RCC 7860 (cell line): ENCODE measurements around the gene AVPR1A.
A peak's percentile ranks its signal among the peaks of the same experiment; 100 is the strongest.
"Not testable (repeated sequence)": the region's sequence is repeated elsewhere in the genome, so short reads cannot be mapped to it uniquely, and the experiment has no call there.

Experiments used
- DNase-seq: peaks from one replicate; pipeline ENCODE4 v3.0.0-alpha.2; 2015; ENCODE audit warnings: low spot score
- FAIRE-seq: peaks from 2 replicates; lab custom pipeline; 2012; peaks lifted over from hg19 to GRCh38; lab: Jason Lieb, UNC

AVPR1A gene

GRCh38 chr12:63150713-63151622, at the start of gene AVPR1A:
TSS of gene AVPR1A (minus strand) at chr12:63151201. CDS start at chr12:63150836, 365 bp downstream.
- DNase-seq (no peak), FAIRE-seq (no peak)

- DNase-seq (no peak), FAIRE-seq (no peak)
Measured at GRCh38 chr12:63196168-63196567, 45.2 kb upstream of the AVPR1A start.

- FAIRE-seq, result no peak
- DNase-seq, result no peak
Measured at GRCh38 chr12:63179224-63179623, 28.2 kb upstream of the AVPR1A start.

GRCh38 chr12:63170321-63170720, 19.3 kb upstream of the AVPR1A start:
- DNase-seq, result no peak
- FAIRE-seq, result no peak

GRCh38 chr12:63167741-63168140, 16.7 kb upstream of the AVPR1A start:
- not testable (repeated sequence) for FAIRE-seq, DNase-seq

- FAIRE-seq (no peak), DNase-seq (no peak)
Measured at GRCh38 chr12:63164911-63165310, 13.9 kb upstream of the AVPR1A start.

GRCh38 chr12:63163541-63163940, 12.5 kb upstream of the AVPR1A start:
- DNase-seq, result no peak
- FAIRE-seq, result no peak

GRCh38 chr12:63155375-63155774, 4.4 kb upstream of the AVPR1A start:
- no peak for FAIRE-seq
- no peak for DNase-seq

GRCh38 chr12:63154560-63154959, 3.6 kb upstream of the AVPR1A start:
- no peak for FAIRE-seq
- DNase-seq, result no peak

- no peak for DNase-seq
- FAIRE-seq, result no peak
Measured at GRCh38 chr12:63152321-63152700, 1.3 kb upstream of the AVPR1A start.

- DNase-seq (peak; percentile 12), FAIRE-seq (no peak)
Measured at GRCh38 chr12:63151623-63152320, 771 bp upstream of the AVPR1A start.

GRCh38 chr12:63149909-63150712, 890 bp downstream of the AVPR1A start:
- DNase-seq (no peak), FAIRE-seq (no peak)

GRCh38 chr12:63144556-63144955, 6.4 kb downstream of the AVPR1A start:
- FAIRE-seq (no peak), DNase-seq (no peak)

- no peak for DNase-seq
- FAIRE-seq, result no peak
Measured at GRCh38 chr12:63138488-63138887, 12.5 kb downstream of the AVPR1A start.

GRCh38 chr12:63133981-63134380, 17.0 kb downstream of the AVPR1A start:
- DNase-seq, result no peak
- FAIRE-seq, result no peak

- no peak for FAIRE-seq
- no peak for DNase-seq
Measured at GRCh38 chr12:63132201-63132600, 18.8 kb downstream of the AVPR1A start.

- no peak for FAIRE-seq
Measured at GRCh38 chr12:63129927-63130326, 21.1 kb downstream of the AVPR1A start.

GRCh38 chr12:63124778-63125177, 26.2 kb downstream of the AVPR1A start:
- FAIRE-seq (no peak), DNase-seq (no peak)

More at GRCh38 chr12:63129927-63130326, 21.1 kb downstream of the AVPR1A start:
- no peak for DNase-seq

- FAIRE-seq (peak; percentile 36), DNase-seq (peak; percentile 22)
Measured at GRCh38 chr12:63103494-63104131, 47.4 kb downstream of the AVPR1A start.

GRCh38 chr12:63101920-63102319, 49.1 kb downstream of the AVPR1A start:
- DNase-seq, result no peak
- FAIRE-seq, result no peak

- no peak for DNase-seq
- no peak for FAIRE-seq
Measured at GRCh38 chr12:63098851-63099250, 52.1 kb downstream of the AVPR1A start.
